ENCODE measurements around the gene YWHAB.
A peak's percentile ranks its signal among the peaks of the same experiment; 100 is the strongest.

Gene YWHAB

GRCh38 chr20:44839481-44839880, 46.0 kb upstream of the YWHAB start:
- no peak overlapping the region for H3K23ac ChIP-seq (ENCODE audit: low read length)
- H2AK5ac ChIP-seq (ENCODE audit: low read length) = no peak overlapping the region
- H3K4me2 ChIP-seq (ENCODE audit: low read length) = no peak overlapping the region
- H3K4me3 ChIP-seq (ENCODE audit: low read depth, low read length) = no peak overlapping the region
- no CpG with 5 or more reads among the region's 5 CpGs for WGBS (ENCODE audit: extremely low coverage, insufficient coverage, insufficient read length)
- peaks cover 2% of the 10 kb centered on the region for H3K9me3 ChIP-seq (ENCODE audit: insufficient read depth, low read depth, low read length)
- no peak overlapping the region for H4K12ac ChIP-seq (ENCODE audit: low read depth, low read length)
- no peaks in the 10 kb centered on the region for H3K27me3 ChIP-seq (ENCODE audit: insufficient read depth, low read length)
- H3K79me2 ChIP-seq (ENCODE audit: control insufficient read depth, insufficient read depth, low read length, poor library complexity) = no peaks in the 10 kb centered on the region
- no peak overlapping the region for H3K18ac ChIP-seq (ENCODE audit: low read length)
- H3K36me3 ChIP-seq (ENCODE audit: control insufficient read depth in 1 of 2, insufficient read depth in 2 of 2, low read length in 2 of 2) = no peaks in the 10 kb centered on the region
- H2AFZ ChIP-seq (ENCODE audit: insufficient read depth, low read length, poor library complexity) = no peak overlapping the region
- no peak overlapping the region for H3K14ac ChIP-seq (ENCODE audit: low read length)
- no peak overlapping the region for H2BK5ac ChIP-seq (ENCODE audit: low read depth, low read length, poor library complexity)
- no peaks in the 10 kb centered on the region for H3K79me1 ChIP-seq (ENCODE audit: low read length)
- no peaks in the 10 kb centered on the region for H3K4me1 ChIP-seq (ENCODE audit: control insufficient read depth in 1 of 2, insufficient read depth in 2 of 2, low read length in 2 of 2)
- H3K27ac ChIP-seq (ENCODE audit: low read depth, low read length) = no peak overlapping the region
- no peak overlapping the region for H2BK12ac ChIP-seq (ENCODE audit: low read length)
- DNase-seq = no peak
- H3K4ac ChIP-seq (ENCODE audit: low read depth, low read length) = no peak overlapping the region
- H4K8ac ChIP-seq (ENCODE audit: low read depth, low read length) = no peak overlapping the region
- no peak overlapping the region for H2BK120ac ChIP-seq (ENCODE audit: insufficient read depth, low read length, poor library complexity)
- no peak overlapping the region for H3K9ac ChIP-seq (ENCODE audit: low read length)
- no peak overlapping the region for H4K91ac ChIP-seq (ENCODE audit: low read depth, low read length)

GRCh38 chr20:44840826-44841225, 44.7 kb upstream of the YWHAB start:
- H2AK5ac ChIP-seq (ENCODE audit: low read length) = no peak overlapping the region
- no peak overlapping the region for H4K12ac ChIP-seq (ENCODE audit: low read depth, low read length)
- no peak overlapping the region for H4K91ac ChIP-seq (ENCODE audit: low read depth, low read length)
- no peak overlapping the region for H3K4ac ChIP-seq (ENCODE audit: low read depth, low read length)
- no peaks in the 10 kb centered on the region for H3K27me3 ChIP-seq (ENCODE audit: insufficient read depth, low read length)
- H2BK12ac ChIP-seq (ENCODE audit: low read length) = no peak overlapping the region
- H2BK5ac ChIP-seq (ENCODE audit: low read depth, low read length, poor library complexity) = no peak overlapping the region
- peaks cover 2% of the 10 kb centered on the region for H3K9me3 ChIP-seq (ENCODE audit: insufficient read depth, low read depth, low read length)
- no peaks in the 10 kb centered on the region for H3K79me1 ChIP-seq (ENCODE audit: low read length)
- no peak overlapping the region for H3K18ac ChIP-seq (ENCODE audit: low read length)
- H3K9ac ChIP-seq (ENCODE audit: low read length) = no peak overlapping the region
- H3K79me2 ChIP-seq (ENCODE audit: control insufficient read depth, insufficient read depth, low read length, poor library complexity) = no peaks in the 10 kb centered on the region
- H3K4me1 ChIP-seq (ENCODE audit: control insufficient read depth in 1 of 2, insufficient read depth in 2 of 2, low read length in 2 of 2) = no peaks in the 10 kb centered on the region
- no peak overlapping the region for H3K14ac ChIP-seq (ENCODE audit: low read length)
- H3K27ac ChIP-seq (ENCODE audit: low read depth, low read length) = no peak overlapping the region
- H4K8ac ChIP-seq (ENCODE audit: low read depth, low read length) = no peak overlapping the region
- no peak overlapping the region for H2BK120ac ChIP-seq (ENCODE audit: insufficient read depth, low read length, poor library complexity)
- no peaks in the 10 kb centered on the region for H3K36me3 ChIP-seq (ENCODE audit: control insufficient read depth in 1 of 2, insufficient read depth in 2 of 2, low read length in 2 of 2)
- no CpG with 5 or more reads among the region's 5 CpGs for WGBS (ENCODE audit: extremely low coverage, insufficient coverage, insufficient read length)
- no peak overlapping the region for H3K4me3 ChIP-seq (ENCODE audit: low read depth, low read length)
- H2AFZ ChIP-seq (ENCODE audit: insufficient read depth, low read length, poor library complexity) = no peak overlapping the region
- no peak for DNase-seq
- H3K23ac ChIP-seq (ENCODE audit: low read length) = no peak overlapping the region
- no peak overlapping the region for H3K4me2 ChIP-seq (ENCODE audit: low read length)

- no peak overlapping the region for H3K4ac ChIP-seq (ENCODE audit: low read depth, low read length)
- H2BK5ac ChIP-seq (ENCODE audit: low read depth, low read length, poor library complexity) = no peak overlapping the region
- H3K27me3 ChIP-seq (ENCODE audit: insufficient read depth, low read length) = no peaks in the 10 kb centered on the region
- H2AK5ac ChIP-seq (ENCODE audit: low read length) = no peak overlapping the region
- H3K14ac ChIP-seq (ENCODE audit: low read length) = no peak overlapping the region
- H4K8ac ChIP-seq (ENCODE audit: low read depth, low read length) = no peak overlapping the region
- H3K23ac ChIP-seq (ENCODE audit: low read length) = no peak overlapping the region
- H3K36me3 ChIP-seq (ENCODE audit: control insufficient read depth in 1 of 2, insufficient read depth in 2 of 2, low read length in 2 of 2) = no peaks in the 10 kb centered on the region
- no peak overlapping the region for H2AFZ ChIP-seq (ENCODE audit: insufficient read depth, low read length, poor library complexity)
- H3K79me1 ChIP-seq (ENCODE audit: low read length) = no peaks in the 10 kb centered on the region
- H3K4me2 ChIP-seq (ENCODE audit: low read length) = no peak overlapping the region
- H3K27ac ChIP-seq (ENCODE audit: low read depth, low read length) = no peak overlapping the region
- H4K91ac ChIP-seq (ENCODE audit: low read depth, low read length) = no peak overlapping the region
- no peaks in the 10 kb centered on the region for H3K4me1 ChIP-seq (ENCODE audit: control insufficient read depth in 1 of 2, insufficient read depth in 2 of 2, low read length in 2 of 2)
- no peak overlapping the region for H2BK120ac ChIP-seq (ENCODE audit: insufficient read depth, low read length, poor library complexity)
- H3K4me3 ChIP-seq (ENCODE audit: low read depth, low read length) = no peak overlapping the region
- no peak overlapping the region for H3K18ac ChIP-seq (ENCODE audit: low read length)
- no peaks in the 10 kb centered on the region for H3K9me3 ChIP-seq (ENCODE audit: insufficient read depth, low read depth, low read length)
- H2BK12ac ChIP-seq (ENCODE audit: low read length) = no peak overlapping the region
- DNase-seq = peak in 1 of 2 donors; percentile 31
- no peaks in the 10 kb centered on the region for H3K79me2 ChIP-seq (ENCODE audit: control insufficient read depth, insufficient read depth, low read length, poor library complexity)
- WGBS (ENCODE audit: extremely low coverage, insufficient coverage, insufficient read length) = no CpG with 5 or more reads among the region's 6 CpGs
- no peak overlapping the region for H4K12ac ChIP-seq (ENCODE audit: low read depth, low read length)
- H3K9ac ChIP-seq (ENCODE audit: low read length) = no peak overlapping the region
Measured at GRCh38 chr20:44841955-44842354, 43.5 kb upstream of the YWHAB start.

GRCh38 chr20:44843876-44844275, 41.6 kb upstream of the YWHAB start:
- no peak overlapping the region for H3K27ac ChIP-seq (ENCODE audit: low read depth, low read length)
- no peak overlapping the region for H3K23ac ChIP-seq (ENCODE audit: low read length)
- H3K79me1 ChIP-seq (ENCODE audit: low read length) = no peaks in the 10 kb centered on the region
- H3K9me3 ChIP-seq (ENCODE audit: insufficient read depth, low read depth, low read length) = no peaks in the 10 kb centered on the region
- no peak overlapping the region for H4K91ac ChIP-seq (ENCODE audit: low read depth, low read length)
- H2BK5ac ChIP-seq (ENCODE audit: low read depth, low read length, poor library complexity) = no peak overlapping the region
- H3K9ac ChIP-seq (ENCODE audit: low read length) = no peak overlapping the region
- no peaks in the 10 kb centered on the region for H3K36me3 ChIP-seq (ENCODE audit: control insufficient read depth in 1 of 2, insufficient read depth in 2 of 2, low read length in 2 of 2)
- no peak overlapping the region for H2BK120ac ChIP-seq (ENCODE audit: insufficient read depth, low read length, poor library complexity)
- H3K4ac ChIP-seq (ENCODE audit: low read depth, low read length) = no peak overlapping the region
- no peak overlapping the region for H2AK5ac ChIP-seq (ENCODE audit: low read length)
- no peaks in the 10 kb centered on the region for H3K79me2 ChIP-seq (ENCODE audit: control insufficient read depth, insufficient read depth, low read length, poor library complexity)
- DNase-seq = no peak
- no peak overlapping the region for H2AFZ ChIP-seq (ENCODE audit: insufficient read depth, low read length, poor library complexity)
- H3K4me2 ChIP-seq (ENCODE audit: low read length) = no peak overlapping the region
- H2BK12ac ChIP-seq (ENCODE audit: low read length) = no peak overlapping the region
- H3K4me3 ChIP-seq (ENCODE audit: low read depth, low read length) = no peak overlapping the region
- no peak overlapping the region for H3K14ac ChIP-seq (ENCODE audit: low read length)
- no CpG with 5 or more reads among the region's 5 CpGs for WGBS (ENCODE audit: extremely low coverage, insufficient coverage, insufficient read length)
- no peaks in the 10 kb centered on the region for H3K27me3 ChIP-seq (ENCODE audit: insufficient read depth, low read length)
- no peak overlapping the region for H3K18ac ChIP-seq (ENCODE audit: low read length)
- no peaks in the 10 kb centered on the region for H3K4me1 ChIP-seq (ENCODE audit: control insufficient read depth in 1 of 2, insufficient read depth in 2 of 2, low read length in 2 of 2)
- no peak overlapping the region for H4K12ac ChIP-seq (ENCODE audit: low read depth, low read length)
- no peak overlapping the region for H4K8ac ChIP-seq (ENCODE audit: low read depth, low read length)

All from trophoblast cell (in vitro differentiated cells and primary cell).